ENCODE measurements around the gene PRTG. TPM values are rescaled to one million over a fixed set of nuclear protein-coding genes. Genes with fewer than 3 reads are reported as not detected.
"Not testable (repeated sequence)": the region's sequence is repeated elsewhere in the genome, so short reads cannot be mapped to it uniquely, and the experiment has no call there.

Gene PRTG
- total RNA-seq, 2 donors from 2014 or later = 0.44 to 3.3 TPM

GRCh38 chr15:55770261-55770660 is 27.3 kb upstream of the PRTG start:
- DNase-seq (ENCODE audit: low spot score) = no peak
- Histone ChIP-seq H3K36me3 (no peaks in the 10 kb centered on the region), H3K27ac (no peak overlapping the region), H3K27me3 (no peaks in the 10 kb centered on the region), H3K9me3 (no peaks in the 10 kb centered on the region), H3K4me1 (no peaks in the 10 kb centered on the region), H3K4me3 (no peak overlapping the region)
- TF ChIP-seq CTCF (IDR thresholded peaks at IDR 0.05) = no peak

GRCh38 chr15:55768670-55769185 is 25.8 kb upstream of the PRTG start:
- no peak for DNase-seq (ENCODE audit: low spot score)
- no peaks in the 10 kb centered on the region for H3K4me1 ChIP-seq

GRCh38 chr15:55766676-55767075 is 23.7 kb upstream of the PRTG start:
- Histone ChIP-seq H3K27ac (no peak overlapping the region), H3K27me3 (no peaks in the 10 kb centered on the region), H3K9me3 (no peaks in the 10 kb centered on the region), H3K4me3 (no peak overlapping the region), H3K36me3 (no peaks in the 10 kb centered on the region), H3K4me1 (no peaks in the 10 kb centered on the region)
- no peak for DNase-seq (ENCODE audit: low spot score)
- no peak for TF ChIP-seq CTCF (IDR thresholded peaks at IDR 0.05)

More at GRCh38 chr15:55768670-55769185, 25.8 kb upstream of the PRTG start:
- H3K27me3 ChIP-seq = no peaks in the 10 kb centered on the region
- H3K27ac ChIP-seq = no peak overlapping the region
- H3K4me3 ChIP-seq = no peak overlapping the region
- TF ChIP-seq CTCF (IDR thresholded peaks at IDR 0.05) = no peak
- H3K9me3 ChIP-seq = no peaks in the 10 kb centered on the region
- H3K36me3 ChIP-seq = no peaks in the 10 kb centered on the region

DNA sequence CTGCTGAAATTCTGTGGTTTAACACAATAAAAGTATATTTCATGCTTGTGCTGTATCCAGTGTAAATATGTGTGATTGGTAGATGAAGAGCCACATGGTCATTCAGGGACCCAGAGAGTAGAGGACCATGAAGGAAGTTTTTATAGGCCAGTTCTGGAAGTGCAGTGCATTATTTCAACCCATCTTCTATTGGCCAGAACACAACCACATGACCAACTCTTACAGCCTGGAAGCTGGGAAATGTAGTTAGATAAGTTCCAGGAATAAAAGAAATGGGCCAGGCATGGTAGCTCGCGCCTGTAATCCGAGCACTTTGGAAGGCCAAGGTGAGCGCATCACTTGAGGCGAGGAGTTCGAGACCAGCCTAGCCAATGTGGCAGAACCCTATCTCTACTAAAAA is 21.4 kb upstream of the PRTG start:
- H3K9me3 ChIP-seq = no peaks in the 10 kb centered on the region
- H3K36me3 ChIP-seq = no peaks in the 10 kb centered on the region
- no peaks in the 10 kb centered on the region for H3K4me1 ChIP-seq
- no peak overlapping the region for H3K27ac ChIP-seq
- TF ChIP-seq CTCF (IDR thresholded peaks at IDR 0.05) = no peak
- no peak overlapping the region for H3K4me3 ChIP-seq
- no peak for DNase-seq (ENCODE audit: low spot score)
- no peaks in the 10 kb centered on the region for H3K27me3 ChIP-seq

- no peak for DNase-seq (ENCODE audit: low spot score)
- Histone ChIP-seq H3K27ac (no peak overlapping the region), H3K36me3 (no peaks in the 10 kb centered on the region), H3K4me1 (no peaks in the 10 kb centered on the region), H3K27me3 (no peaks in the 10 kb centered on the region), H3K4me3 (no peak overlapping the region), H3K9me3 (no peaks in the 10 kb centered on the region)
- TF ChIP-seq CTCF (IDR thresholded peaks at IDR 0.05) = no peak
These were observed 15.6 kb upstream of the PRTG start for GRCh38 chr15:55758580-55758986.

DNA sequence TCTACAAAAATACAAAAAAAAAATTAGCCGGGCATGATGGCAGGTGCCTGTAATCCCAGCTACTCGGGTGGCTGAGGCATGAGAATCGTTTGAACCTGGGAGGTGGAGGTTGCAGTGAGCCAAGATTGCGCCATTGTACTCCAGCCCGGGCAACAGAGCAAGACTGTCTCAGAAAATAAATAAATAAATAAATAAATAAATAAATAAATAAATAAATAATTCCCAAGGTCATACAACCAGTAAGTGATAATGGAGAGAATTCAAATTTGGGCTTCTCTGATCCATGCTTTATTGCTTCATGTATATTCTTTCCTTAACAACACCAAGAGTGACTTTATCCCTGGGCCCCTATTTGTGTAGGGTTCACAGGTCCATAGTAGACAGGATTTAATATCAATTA is 10.5 kb upstream of the PRTG start:
- H3K27ac ChIP-seq; H3K9me3 ChIP-seq; H3K4me3 ChIP-seq; DNase-seq (ENCODE audit: low spot score); H3K36me3 ChIP-seq; H3K4me1 ChIP-seq; H3K27me3 ChIP-seq: not testable (repeated sequence)
